ENCODE measurements around the gene CDA.

The CDA gene

DNA sequence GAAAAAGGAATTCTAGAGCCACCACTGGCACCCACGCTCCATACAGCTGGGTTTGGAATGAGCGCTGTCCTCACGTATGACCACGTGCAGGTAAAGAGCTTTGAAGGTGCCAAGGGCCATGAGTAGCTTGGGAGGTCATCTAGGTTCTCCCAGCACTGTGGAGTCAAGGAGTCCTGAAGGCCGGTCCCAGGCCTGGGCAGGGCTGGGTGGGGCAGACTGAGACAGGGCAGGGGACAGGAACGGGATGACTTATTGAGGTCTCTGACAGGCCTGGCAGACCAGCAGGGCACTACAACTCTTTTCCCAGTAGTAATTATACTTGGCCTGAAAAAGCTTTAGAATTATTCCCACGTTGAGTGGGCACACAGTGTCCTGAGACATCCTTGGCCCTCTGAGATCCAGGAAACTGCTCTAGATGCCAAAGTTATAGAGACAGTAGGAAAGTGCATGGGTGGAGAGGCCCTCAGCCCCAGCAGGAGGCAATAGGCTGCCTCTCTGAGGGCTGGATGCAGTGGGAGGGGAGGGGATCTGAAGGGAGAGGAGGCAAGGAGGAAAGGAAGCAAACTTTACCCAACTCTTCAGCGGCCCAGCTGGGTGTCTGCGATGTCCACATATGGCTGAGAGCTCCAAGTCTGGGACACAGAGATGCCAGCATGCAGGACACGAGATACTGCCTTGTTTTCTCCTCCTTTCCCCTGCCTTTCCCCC lies 1.8 kb upstream of the CDA start:
- DNase-seq (ENCODE audit: low read depth) = no peak
- TF ChIP-seq, protein P1, sequence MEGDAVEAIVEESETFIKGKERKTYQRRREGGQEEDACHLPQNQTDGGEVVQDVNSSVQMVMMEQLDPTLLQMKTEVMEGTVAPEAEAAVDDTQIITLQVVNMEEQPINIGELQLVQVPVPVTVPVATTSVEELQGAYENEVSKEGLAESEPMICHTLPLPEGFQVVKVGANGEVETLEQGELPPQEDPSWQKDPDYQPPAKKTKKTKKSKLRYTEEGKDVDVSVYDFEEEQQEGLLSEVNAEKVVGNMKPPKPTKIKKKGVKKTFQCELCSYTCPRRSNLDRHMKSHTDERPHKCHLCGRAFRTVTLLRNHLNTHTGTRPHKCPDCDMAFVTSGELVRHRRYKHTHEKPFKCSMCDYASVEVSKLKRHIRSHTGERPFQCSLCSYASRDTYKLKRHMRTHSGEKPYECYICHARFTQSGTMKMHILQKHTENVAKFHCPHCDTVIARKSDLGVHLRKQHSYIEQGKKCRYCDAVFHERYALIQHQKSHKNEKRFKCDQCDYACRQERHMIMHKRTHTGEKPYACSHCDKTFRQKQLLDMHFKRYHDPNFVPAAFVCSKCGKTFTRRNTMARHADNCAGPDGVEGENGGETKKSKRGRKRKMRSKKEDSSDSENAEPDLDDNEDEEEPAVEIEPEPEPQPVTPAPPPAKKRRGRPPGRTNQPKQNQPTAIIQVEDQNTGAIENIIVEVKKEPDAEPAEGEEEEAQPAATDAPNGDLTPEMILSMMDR (conservative IDR thresholded peaks at IDR 0.05; ENCODE audit: low read depth, low read length) = no peak
- H3K4me3 ChIP-seq (ENCODE audit: low read length) = no peak overlapping the region

DNA sequence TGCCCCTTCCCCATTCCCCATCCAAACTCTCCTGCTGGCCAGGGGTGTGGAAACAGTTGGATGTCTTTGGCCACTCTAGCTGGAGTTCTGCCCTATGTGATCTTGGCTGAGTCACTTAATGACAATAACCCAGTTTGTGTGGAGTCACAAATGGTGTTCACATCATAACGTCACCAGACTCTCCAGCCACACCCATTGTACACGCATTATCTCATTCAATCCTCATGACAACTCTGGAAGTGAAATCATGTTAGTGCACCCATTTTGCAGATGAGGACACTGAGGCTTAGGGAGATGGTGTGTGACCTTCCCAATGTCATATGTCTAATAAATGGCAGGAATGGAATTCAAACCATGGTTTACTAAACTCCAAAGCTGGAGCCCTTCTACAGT lies 1.2 kb upstream of the CDA start:
- H3K4me3 ChIP-seq (ENCODE audit: low read length) = no peak overlapping the region
- DNase-seq (ENCODE audit: low read depth) = no peak
- TF ChIP-seq, protein P1 (conservative IDR thresholded peaks at IDR 0.05; ENCODE audit: low read depth, low read length) = no peak

DNA sequence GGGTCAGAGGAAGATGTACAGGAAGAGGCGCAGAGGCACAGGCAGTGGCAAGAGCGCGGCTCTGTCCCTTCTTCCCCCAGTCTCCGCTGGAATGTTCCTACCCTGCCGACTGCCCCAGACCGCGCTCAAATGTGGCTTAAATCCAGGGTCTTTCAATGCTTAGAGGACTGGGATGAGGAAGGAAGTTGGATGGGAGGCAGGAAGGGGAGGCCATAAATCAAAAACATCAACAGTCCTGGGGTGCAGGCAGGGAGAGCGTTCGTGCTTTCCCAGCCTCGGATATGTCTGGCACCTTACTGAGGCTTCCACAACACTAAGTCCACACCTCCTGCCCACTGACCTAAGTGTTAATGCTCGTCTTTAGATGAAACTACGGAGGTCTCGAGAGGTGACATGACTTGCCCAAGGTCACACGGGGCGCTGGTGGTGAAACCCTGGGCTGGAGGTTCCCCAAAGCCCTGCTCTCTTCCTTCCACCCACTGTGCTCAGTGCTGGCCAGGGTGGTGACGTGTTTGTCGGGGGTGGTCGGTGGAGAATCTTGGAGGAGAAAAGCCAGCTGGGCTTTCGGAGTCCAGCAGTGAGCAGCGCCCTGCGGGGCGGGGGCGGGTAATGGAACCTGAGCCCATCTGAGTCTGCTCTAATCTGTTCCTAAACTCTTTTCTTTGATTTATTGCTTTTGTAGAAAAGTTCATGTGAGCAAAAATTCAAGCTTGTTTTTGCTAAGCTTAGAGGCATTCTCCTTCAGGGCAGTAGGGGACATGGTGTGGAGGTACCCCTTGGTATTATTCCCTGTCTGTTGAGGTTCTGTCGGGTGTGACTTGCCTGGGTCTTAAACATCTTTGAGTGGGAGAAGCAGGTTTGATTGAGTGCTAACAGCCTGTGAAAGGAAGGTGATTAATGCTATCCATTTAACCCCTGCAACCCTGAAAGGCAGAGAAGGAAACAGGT lies 708 bp downstream of the CDA start:
- TF ChIP-seq, protein P1 (conservative IDR thresholded peaks at IDR 0.05; ENCODE audit: low read depth, low read length) = no peak
- DNase-seq (ENCODE audit: low read depth) = no peak
- no peak overlapping the region for H3K4me3 ChIP-seq (ENCODE audit: low read length)

DNA sequence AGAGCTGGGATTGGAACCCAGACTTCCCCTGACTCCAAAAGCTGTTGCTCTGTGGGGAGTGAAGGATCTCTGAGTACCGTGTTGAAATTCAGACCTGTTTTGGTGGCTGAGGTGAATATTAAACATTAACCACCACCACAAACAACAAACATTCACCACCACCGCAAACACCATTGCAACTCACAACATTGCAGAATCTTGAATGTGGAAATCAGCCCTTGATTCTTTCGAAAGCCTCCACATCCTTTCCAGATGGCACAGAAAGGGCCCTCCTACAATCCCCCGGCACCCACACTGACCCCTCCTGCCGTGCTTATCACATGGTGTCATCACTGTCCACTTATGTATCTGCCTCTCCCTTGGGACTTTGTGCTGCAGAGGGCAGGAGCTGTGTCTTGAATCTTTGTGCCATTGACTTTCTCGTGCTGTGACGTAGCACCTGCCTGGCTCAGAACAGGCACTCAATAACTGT lies 1.4 kb downstream of the CDA start:
- no peak for DNase-seq (ENCODE audit: low read depth)
- TF ChIP-seq, protein P1 (conservative IDR thresholded peaks at IDR 0.05; ENCODE audit: low read depth, low read length) = no peak
- H3K4me3 ChIP-seq (ENCODE audit: low read length) = no peak overlapping the region

DNA sequence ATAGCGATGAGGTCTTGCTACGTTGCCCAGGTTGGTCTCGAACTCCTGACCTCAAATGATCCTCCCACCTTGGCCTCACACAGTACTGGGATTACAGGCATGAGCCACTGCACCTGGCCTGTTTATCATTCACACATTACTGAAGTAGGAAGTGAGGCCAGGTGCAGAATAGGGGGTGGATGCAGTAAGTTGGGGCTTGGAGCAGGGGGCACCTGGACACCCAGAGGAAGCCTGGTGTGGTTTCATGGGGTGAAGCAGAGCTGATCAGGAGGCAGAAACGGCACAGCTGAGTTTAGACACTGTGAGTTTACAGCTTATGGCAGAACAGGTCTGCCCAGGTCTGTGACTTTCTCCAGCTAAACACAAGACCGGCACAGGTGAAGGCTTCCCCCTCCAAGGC lies 4.9 kb downstream of the CDA start:
- DNase-seq (ENCODE audit: low read depth) = no peak
- TF ChIP-seq, protein P1 (conservative IDR thresholded peaks at IDR 0.05; ENCODE audit: low read depth, low read length) = no peak
- no peak overlapping the region for H3K4me3 ChIP-seq (ENCODE audit: low read length)

DNA sequence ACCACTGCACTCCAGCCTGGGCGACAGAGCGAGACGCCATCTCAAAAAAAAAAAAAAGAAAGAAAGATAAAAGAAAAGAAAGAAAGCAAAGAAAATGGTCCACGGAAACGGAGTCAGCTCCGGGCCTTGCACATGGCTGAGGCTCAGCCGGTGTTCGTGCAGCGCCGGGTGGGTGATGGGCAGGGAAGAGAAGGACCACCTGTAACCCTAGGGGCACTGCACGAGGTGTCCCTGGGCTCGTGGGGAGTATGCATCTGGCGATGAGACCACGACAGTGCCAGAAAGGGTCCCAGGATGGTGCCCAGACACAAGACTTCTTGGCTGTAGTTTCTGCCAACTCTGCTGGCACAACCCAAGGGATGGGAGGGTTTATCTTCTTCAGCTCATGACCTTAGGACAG lies 5.8 kb downstream of the CDA start:
- no peak for DNase-seq (ENCODE audit: low read depth)
- no peak overlapping the region for H3K4me3 ChIP-seq (ENCODE audit: low read length)
- TF ChIP-seq, protein P1 (conservative IDR thresholded peaks at IDR 0.05; ENCODE audit: low read depth, low read length) = no peak
